ENCODE measurements around the gene IRF1. TPM values are rescaled to one million over a fixed set of nuclear protein-coding genes. Genes with fewer than 3 reads are reported as not detected.

The IRF1 gene
- total RNA-seq, 1 donor from 2014 or later, result 5.2 TPM

DNA sequence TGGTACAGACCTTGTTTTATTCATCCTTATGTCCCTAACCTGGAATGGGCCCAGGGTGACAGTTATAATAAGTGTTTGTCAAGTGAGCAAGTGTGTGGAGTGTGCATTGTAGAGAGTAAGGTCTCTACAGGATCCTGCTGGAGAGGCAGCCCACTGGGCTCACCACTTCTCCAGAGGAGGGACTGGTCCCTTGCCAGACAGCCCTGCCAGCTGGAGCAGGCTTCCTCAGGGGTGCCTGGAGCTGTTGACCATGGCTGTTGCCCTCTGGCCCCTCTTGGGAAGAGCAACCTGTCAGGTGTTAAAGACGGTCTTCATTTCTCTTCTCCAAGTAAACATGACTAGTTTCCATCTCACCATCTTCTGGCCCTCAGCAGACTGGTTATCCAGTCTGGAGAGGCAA is 20.0 kb downstream of the IRF1 start:
- no peak overlapping the region for H3K4me3 ChIP-seq (ENCODE audit: low read length in 3 of 3)
- no peaks in the 10 kb centered on the region for H3K27me3 ChIP-seq (ENCODE audit: control insufficient read depth in 3 of 3, insufficient read depth in 3 of 3, low read length in 3 of 3)
- peaks cover 20 to 30% (median 27%) of the 10 kb centered on the region in 3 donors for H3K4me1 ChIP-seq (ENCODE audit: control insufficient read depth in 3 of 3, insufficient read depth in 3 of 3, low read length in 3 of 3)
- no peaks in the 10 kb centered on the region for H3K9me3 ChIP-seq (ENCODE audit: control insufficient read depth in 3 of 3, low read length in 3 of 3)
- H3K27ac ChIP-seq (ENCODE audit: low read depth, low read length), result no peak overlapping the region
- H3K9ac ChIP-seq (ENCODE audit: low read depth in 1 of 3, low read length in 3 of 3), result no peak overlapping the region
- peaks cover 3 to 10% (median 8%) of the 10 kb centered on the region in 3 donors for H3K36me3 ChIP-seq (ENCODE audit: control insufficient read depth in 3 of 3, insufficient read depth in 3 of 3, low read length in 3 of 3)

DNA sequence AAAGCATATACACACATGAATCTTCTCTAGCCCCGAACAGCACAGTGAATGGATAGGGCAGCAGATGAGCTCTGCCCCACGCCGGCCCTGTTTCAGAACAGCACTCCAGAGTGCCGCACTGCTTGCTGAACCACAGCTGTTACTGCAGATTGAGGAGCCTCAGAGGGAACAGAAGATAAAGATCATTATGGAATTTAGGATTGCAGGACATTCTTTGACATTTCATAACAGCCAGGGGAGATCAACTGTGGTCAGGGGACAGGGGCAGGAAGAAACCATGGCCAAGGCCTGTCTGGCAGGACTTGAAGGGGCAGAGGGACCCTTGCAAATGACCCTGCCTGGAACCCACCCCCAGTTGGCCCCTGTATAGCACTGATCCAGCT is 20.6 kb downstream of the IRF1 start:
- Histone ChIP-seq H3K4me1 (ENCODE audit: control insufficient read depth in 3 of 3, insufficient read depth in 3 of 3, low read length in 3 of 3) (peaks cover 17 to 28% (median 25%) of the 10 kb centered on the region in 3 donors), H3K9ac (ENCODE audit: low read depth in 1 of 3, low read length in 3 of 3) (no peak overlapping the region)

DNA sequence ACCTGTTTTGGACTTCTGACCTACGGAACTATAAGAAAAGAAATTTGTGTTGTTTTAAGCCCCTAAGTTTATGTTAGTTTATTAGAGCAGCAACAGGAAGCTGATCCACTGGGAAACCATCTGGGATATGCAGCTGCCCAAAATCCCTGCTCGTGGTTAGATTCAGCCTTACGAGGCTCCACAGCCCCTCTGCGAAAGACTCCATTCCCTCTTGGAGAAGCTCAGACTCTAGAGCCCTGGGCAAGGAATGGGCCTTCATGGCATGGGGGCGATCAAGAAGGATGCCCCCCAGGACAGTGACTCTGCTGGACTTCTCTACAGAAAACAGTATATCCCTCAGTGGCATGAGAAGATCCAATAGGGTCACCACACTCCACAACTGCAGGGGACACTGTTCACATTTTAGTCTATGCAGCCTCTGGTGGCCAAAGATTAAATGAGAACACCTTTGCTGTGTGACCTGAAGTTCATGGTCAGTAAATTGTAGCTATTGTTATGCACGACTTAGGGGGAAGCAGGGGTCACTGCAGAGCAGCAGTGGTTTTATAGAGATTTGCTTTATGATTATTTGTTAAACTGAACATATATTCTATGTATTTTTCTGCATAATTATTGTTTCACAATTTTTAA is 21.1 kb downstream of the IRF1 start:
- Histone ChIP-seq H3K9me3 (ENCODE audit: control insufficient read depth in 3 of 3, low read length in 3 of 3) (no peaks in the 10 kb centered on the region), H3K4me1 (ENCODE audit: control insufficient read depth in 3 of 3, insufficient read depth in 3 of 3, low read length in 3 of 3) (peaks cover 22 to 29% (median 26%) of the 10 kb centered on the region in 3 donors), H3K4me3 (ENCODE audit: low read length in 3 of 3) (no peak overlapping the region), H3K27me3 (ENCODE audit: control insufficient read depth in 3 of 3, insufficient read depth in 3 of 3, low read length in 3 of 3) (no peaks in the 10 kb centered on the region), H3K36me3 (ENCODE audit: control insufficient read depth in 3 of 3, insufficient read depth in 3 of 3, low read length in 3 of 3) (peaks cover 3 to 10% (median 8%) of the 10 kb centered on the region in 3 donors), H3K9ac (ENCODE audit: low read depth in 1 of 3, low read length in 3 of 3) (no peak overlapping the region), H3K27ac (ENCODE audit: low read depth, low read length) (no peak overlapping the region)

More for the DNA sequence above, 20.6 kb downstream of the IRF1 start:
- H3K27ac ChIP-seq (ENCODE audit: low read depth, low read length), result no peak overlapping the region
- no peaks in the 10 kb centered on the region for H3K27me3 ChIP-seq (ENCODE audit: control insufficient read depth in 3 of 3, insufficient read depth in 3 of 3, low read length in 3 of 3)
- peaks cover 3 to 10% (median 8%) of the 10 kb centered on the region in 3 donors for H3K36me3 ChIP-seq (ENCODE audit: control insufficient read depth in 3 of 3, insufficient read depth in 3 of 3, low read length in 3 of 3)
- H3K9me3 ChIP-seq (ENCODE audit: control insufficient read depth in 3 of 3, low read length in 3 of 3), result no peaks in the 10 kb centered on the region
- H3K4me3 ChIP-seq (ENCODE audit: low read length in 3 of 3), result no peak overlapping the region

DNA sequence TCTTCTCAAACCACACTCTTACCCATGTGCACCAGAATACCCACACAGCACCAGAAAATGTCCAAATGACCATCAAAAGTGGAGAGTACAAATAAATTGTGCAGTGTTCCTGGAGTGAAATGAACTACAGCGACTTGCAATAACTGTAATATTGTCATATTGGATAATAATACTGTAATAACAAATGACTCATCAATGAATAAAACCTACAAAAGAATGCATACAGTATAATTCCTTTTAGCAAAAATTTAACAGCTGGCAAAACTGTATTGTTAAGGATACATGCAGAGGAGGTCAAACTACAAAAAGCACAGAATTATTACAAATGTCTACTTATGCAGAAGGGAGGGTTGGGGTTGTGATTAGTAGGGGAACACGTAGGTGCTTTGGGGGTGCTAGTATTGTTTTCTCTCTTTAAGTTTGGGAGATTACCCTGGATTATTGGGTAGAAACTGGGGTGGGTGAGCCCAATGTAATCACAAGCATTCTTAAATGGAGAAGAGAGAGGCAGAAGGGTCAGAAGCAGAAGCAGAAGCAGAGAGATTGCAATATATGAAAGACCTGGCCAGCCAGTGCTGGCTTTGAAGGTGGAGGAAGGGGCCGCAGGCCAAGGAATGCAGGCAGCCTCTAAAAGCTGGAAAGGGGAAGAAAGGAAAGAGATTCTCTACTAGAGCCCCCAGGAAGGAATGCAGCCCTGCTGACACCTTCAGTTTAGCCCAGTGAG is 21.8 kb downstream of the IRF1 start:
- no peak overlapping the region for H3K9ac ChIP-seq (ENCODE audit: low read depth in 1 of 3, low read length in 3 of 3)
- peaks cover 28 to 35% (median 32%) of the 10 kb centered on the region in 3 donors for H3K4me1 ChIP-seq (ENCODE audit: control insufficient read depth in 3 of 3, insufficient read depth in 3 of 3, low read length in 3 of 3)
- H3K27me3 ChIP-seq (ENCODE audit: control insufficient read depth in 3 of 3, insufficient read depth in 3 of 3, low read length in 3 of 3), result no peaks in the 10 kb centered on the region
- no peak overlapping the region for H3K4me3 ChIP-seq (ENCODE audit: low read length in 3 of 3)
- H3K9me3 ChIP-seq (ENCODE audit: control insufficient read depth in 3 of 3, low read length in 3 of 3), result no peaks in the 10 kb centered on the region
- no peak overlapping the region for H3K27ac ChIP-seq (ENCODE audit: low read depth, low read length)
- H3K36me3 ChIP-seq (ENCODE audit: control insufficient read depth in 3 of 3, insufficient read depth in 3 of 3, low read length in 3 of 3), result peaks cover 5 to 10% (median 10%) of the 10 kb centered on the region in 3 donors

DNA sequence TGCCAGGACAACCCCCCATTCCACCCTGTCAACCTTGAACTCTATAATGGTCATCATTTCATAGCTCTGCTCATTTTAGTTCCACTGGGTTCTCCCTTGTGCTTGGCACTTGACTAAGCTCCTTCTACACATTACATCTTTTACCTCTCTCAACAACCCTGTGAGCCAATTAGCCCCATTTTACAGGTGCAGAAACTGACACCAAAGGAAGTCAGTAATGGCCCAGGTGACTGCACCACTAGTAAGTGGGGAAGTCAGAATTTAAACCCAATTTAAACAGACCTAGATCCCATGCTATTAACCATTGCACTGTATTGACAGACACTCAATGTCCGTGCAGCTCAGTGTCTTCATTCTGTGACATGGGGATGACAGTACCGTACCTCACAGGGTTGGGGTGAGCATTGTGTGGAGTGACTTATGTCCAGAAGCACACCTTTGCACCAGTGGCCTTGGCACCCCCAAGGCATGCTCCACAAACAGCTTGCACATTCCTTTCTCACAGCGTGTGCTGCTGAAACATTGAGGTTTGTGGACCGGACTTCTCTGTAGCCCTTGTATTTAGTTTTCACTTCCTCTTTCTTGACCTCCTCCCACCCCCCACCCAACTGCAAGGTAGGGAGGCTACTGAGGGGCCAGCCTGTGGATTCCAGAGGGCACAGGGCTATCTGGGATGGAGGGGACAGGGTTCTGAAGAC is 23.1 kb downstream of the IRF1 start:
- H3K4me1 ChIP-seq (ENCODE audit: control insufficient read depth in 3 of 3, insufficient read depth in 3 of 3, low read length in 3 of 3), result peaks cover 29 to 48% (median 38%) of the 10 kb centered on the region in 3 donors
- H3K9ac ChIP-seq (ENCODE audit: low read depth in 1 of 3, low read length in 3 of 3), result no peak overlapping the region
- H3K27ac ChIP-seq (ENCODE audit: low read depth, low read length), result no peak overlapping the region
- no peak overlapping the region for H3K4me3 ChIP-seq (ENCODE audit: low read length in 3 of 3)
- no peaks in the 10 kb centered on the region for H3K9me3 ChIP-seq (ENCODE audit: control insufficient read depth in 3 of 3, low read length in 3 of 3)
- H3K36me3 ChIP-seq (ENCODE audit: control insufficient read depth in 3 of 3, insufficient read depth in 3 of 3, low read length in 3 of 3), result peaks cover 5 to 10% (median 10%) of the 10 kb centered on the region in 3 donors
- no peaks in the 10 kb centered on the region for H3K27me3 ChIP-seq (ENCODE audit: control insufficient read depth in 3 of 3, insufficient read depth in 3 of 3, low read length in 3 of 3)

DNA sequence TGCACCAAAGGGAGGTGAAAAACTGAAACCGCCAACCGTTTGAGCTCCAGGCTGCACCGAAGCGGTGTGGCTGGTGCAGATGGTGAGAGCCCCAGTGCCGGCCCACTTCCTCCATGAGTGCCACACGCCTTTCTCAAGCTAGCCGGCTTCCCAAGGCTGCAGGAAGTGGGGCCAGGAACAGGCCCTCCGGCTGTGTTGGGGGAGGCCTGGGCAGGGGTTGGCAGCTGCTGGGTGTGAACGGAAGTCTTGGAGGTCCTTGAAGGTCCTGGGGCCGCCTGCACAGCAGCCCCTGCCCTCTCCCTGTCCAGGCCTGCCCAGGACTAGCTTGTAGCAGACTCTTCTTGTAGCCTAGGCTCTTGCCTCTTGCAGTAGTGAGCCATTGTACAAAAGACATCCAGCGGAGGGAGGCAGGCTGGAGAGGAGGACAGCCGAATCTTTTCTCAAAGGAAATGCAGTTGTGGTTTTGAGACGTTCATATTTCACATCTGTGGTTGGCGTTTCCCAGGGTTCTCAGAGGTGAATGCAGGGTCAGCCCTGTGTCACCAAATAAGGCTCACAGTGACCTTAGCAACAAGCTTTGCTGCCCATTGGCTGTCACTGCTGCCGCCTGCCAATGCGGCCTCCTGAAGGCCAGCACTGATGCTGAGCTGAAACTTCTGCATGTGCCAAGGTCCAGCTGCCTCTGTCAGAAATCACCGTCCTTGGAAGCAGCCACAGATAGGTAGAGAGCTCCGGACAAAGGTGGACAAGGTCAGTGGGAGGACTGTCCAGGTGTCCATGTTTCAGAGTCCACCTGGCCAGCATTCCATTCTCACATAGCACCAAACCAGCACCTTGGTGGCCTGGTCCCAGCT is 23.9 kb downstream of the IRF1 start:
- peaks cover 29 to 46% (median 38%) of the 10 kb centered on the region in 3 donors for H3K4me1 ChIP-seq (ENCODE audit: control insufficient read depth in 3 of 3, insufficient read depth in 3 of 3, low read length in 3 of 3)
- no peaks in the 10 kb centered on the region for H3K27me3 ChIP-seq (ENCODE audit: control insufficient read depth in 3 of 3, insufficient read depth in 3 of 3, low read length in 3 of 3)
- H3K4me3 ChIP-seq (ENCODE audit: low read length in 3 of 3), result no peak overlapping the region
- H3K9ac ChIP-seq (ENCODE audit: low read depth in 1 of 3, low read length in 3 of 3), result no peak overlapping the region
- peaks cover 5 to 10% (median 10%) of the 10 kb centered on the region in 3 donors for H3K36me3 ChIP-seq (ENCODE audit: control insufficient read depth in 3 of 3, insufficient read depth in 3 of 3, low read length in 3 of 3)
- H3K27ac ChIP-seq (ENCODE audit: low read depth, low read length), result no peak overlapping the region
- no peaks in the 10 kb centered on the region for H3K9me3 ChIP-seq (ENCODE audit: control insufficient read depth in 3 of 3, low read length in 3 of 3)

DNA sequence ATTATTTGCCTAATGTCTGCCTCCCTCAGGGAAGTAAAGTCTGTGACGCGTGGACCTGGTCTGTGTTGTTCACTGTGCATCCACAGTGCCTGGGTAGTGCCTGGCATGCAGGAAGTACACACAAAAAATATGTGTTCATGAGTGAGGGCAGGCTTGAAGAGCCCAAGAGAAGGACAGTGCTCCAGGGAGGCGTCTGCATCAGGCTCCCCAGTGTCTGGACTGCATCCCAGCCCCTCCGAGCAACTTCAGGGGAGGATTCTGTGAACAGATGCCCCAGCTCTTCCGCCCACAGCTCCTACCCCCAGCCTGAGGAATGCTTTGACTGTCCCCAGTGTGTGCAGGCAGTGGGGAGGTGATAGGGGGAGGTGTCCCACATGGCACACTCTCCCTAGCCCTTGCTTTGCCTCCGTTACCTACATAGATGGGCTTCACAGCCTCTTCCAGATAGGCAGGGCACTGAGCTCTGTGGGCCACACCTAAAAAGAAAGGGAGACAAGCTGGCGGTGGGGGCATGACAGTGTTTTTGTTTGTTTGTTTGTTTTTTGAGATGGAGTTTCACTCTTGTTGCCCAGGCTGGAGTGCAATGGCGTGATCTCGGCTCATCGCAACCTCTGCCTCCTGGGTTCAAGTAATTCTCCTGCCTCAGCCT is 25.4 kb downstream of the IRF1 start:
- Histone ChIP-seq H3K9me3 (ENCODE audit: control insufficient read depth in 3 of 3, low read length in 3 of 3) (no peaks in the 10 kb centered on the region), H3K4me3 (ENCODE audit: low read length in 3 of 3) (no peak overlapping the region), H3K27me3 (ENCODE audit: control insufficient read depth in 3 of 3, insufficient read depth in 3 of 3, low read length in 3 of 3) (no peaks in the 10 kb centered on the region), H3K9ac (ENCODE audit: low read depth in 1 of 3, low read length in 3 of 3) (peak overlapping the region in 1 of 3 donors; percentile 16), H3K36me3 (ENCODE audit: control insufficient read depth in 3 of 3, insufficient read depth in 3 of 3, low read length in 3 of 3) (peaks cover 4 to 10% (median 9%) of the 10 kb centered on the region in 3 donors), H3K4me1 (ENCODE audit: control insufficient read depth in 3 of 3, insufficient read depth in 3 of 3, low read length in 3 of 3) (peaks cover 29 to 54% (median 42%) of the 10 kb centered on the region in 3 donors), H3K27ac (ENCODE audit: low read depth, low read length) (no peak overlapping the region)

DNA sequence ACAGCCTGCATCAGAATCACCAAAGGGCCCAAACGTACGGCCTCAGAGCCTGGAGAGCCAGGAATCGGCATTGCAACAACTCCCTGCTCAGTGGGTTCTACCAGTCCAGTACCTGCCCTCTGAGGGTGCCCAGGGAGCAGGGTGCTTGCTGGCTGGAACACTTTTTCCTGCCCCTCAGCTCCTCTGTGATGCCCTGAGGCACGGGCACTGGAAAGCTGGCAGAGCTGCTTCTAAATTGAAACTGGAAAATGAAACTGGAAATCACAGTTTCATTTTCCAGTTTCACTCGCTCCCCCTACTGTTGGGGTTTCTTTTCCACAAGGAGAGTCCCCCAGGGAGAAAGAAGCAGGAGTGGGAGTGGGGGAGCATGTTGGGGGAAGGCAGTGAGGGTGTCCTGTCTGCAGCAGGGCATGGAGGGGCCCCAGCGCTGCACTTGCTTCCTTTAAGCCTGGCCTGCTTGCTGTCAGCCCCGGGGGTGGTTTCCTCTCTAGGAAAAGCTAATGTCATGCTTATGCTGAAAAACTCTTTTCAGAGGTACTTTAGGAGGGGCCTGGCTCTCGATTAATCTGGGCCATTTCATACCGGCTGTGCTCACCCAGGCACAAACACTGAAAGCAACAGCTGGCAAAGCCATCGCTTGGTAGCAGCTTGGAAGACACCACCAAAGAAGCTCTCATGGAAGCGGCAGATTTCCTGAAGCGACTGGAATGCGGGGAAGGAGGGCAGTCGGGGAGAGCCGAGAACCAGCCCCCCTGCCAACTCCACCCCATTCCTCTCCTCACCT is 26.2 kb downstream of the IRF1 start:
- Histone ChIP-seq H3K36me3 (ENCODE audit: control insufficient read depth in 3 of 3, insufficient read depth in 3 of 3, low read length in 3 of 3) (peaks cover 4 to 10% (median 7%) of the 10 kb centered on the region in 3 donors), H3K27ac (ENCODE audit: low read depth, low read length) (peak overlapping the region; percentile 0), H3K9me3 (ENCODE audit: control insufficient read depth in 3 of 3, low read length in 3 of 3) (no peaks in the 10 kb centered on the region), H3K4me1 (ENCODE audit: control insufficient read depth in 3 of 3, insufficient read depth in 3 of 3, low read length in 3 of 3) (peaks cover 33 to 62% (median 50%) of the 10 kb centered on the region in 3 donors), H3K27me3 (ENCODE audit: control insufficient read depth in 3 of 3, insufficient read depth in 3 of 3, low read length in 3 of 3) (no peaks in the 10 kb centered on the region), H3K4me3 (ENCODE audit: low read length in 3 of 3) (peak overlapping the region in 2 of 3 donors; percentile 10 to 18), H3K9ac (ENCODE audit: low read depth in 1 of 3, low read length in 3 of 3) (peak overlapping the region; percentile 5 to 35 (median 25))

Measured in skeletal muscle tissue (tissue), 4 donors.